T-helper 1 cell treated with Interleukin-12 subunit alpha and Interleukin-12 subunit beta and Interleukin-4 antibody, amounts not matched to agents 30 μg/mL and 1 μg/mL, for 36 hours (primary cell): ENCODE measurements around the gene GTF2B.
A peak's percentile ranks its signal among the peaks of the same experiment; 100 is the strongest.
"Not testable (repeated sequence)": the region's sequence is repeated elsewhere in the genome, so short reads cannot be mapped to it uniquely, and the experiment has no call there.

Source experiments
- H3K27ac Mint-ChIP-seq: one replicate; pipeline ENCODE4 v1.8.0; 2021; ENCODE audit warnings: mild to moderate bottlenecking, mixed read lengths
- H3K27me3 Mint-ChIP-seq: one replicate; pipeline ENCODE4 v1.8.0; 2021; ENCODE audit warnings: low read depth, mixed read lengths
- H3K36me3 Mint-ChIP-seq: one replicate; pipeline ENCODE4 v1.8.0; 2021; ENCODE audit warnings: low read depth, mixed read lengths
- H3K4me1 Mint-ChIP-seq: one replicate; pipeline ENCODE4 v1.8.0; 2021; ENCODE audit warnings: low read depth, mixed read lengths
- H3K4me3 Mint-ChIP-seq: one replicate; pipeline ENCODE4 v1.8.0; 2021; ENCODE audit warnings: mild to moderate bottlenecking, moderate library complexity, mixed read lengths
- H3K9me3 Mint-ChIP-seq: one replicate; pipeline ENCODE4 v1.8.0; 2021; ENCODE audit warnings: mixed read lengths

The GTF2B gene

DNA sequence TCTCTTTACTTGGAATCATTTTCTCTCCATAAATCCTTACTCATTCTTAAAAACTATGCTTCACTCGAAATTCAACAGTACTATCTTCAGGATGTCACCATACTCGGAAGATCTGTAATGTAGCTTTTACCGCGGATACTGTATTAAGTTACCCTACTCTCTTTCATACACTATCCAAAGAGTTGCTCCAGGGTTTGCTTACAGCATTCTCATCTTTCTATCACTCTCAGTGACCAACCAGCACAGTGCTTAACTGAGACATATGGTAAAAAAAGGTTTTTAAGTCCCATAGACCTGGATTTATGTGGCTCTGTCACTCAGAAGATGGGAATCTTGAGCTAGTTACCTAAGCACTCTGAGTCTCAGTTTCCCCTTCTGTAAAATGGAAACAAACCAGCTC lies 15.8 kb downstream of the GTF2B start:
- peaks cover 18% of the 10 kb centered on the region for H3K4me1 Mint-ChIP-seq
- no peaks in the 10 kb centered on the region for H3K9me3 Mint-ChIP-seq
- no peak overlapping the region for H3K4me3 Mint-ChIP-seq
- H3K27ac Mint-ChIP-seq = no peak overlapping the region
- peaks cover 17% of the 10 kb centered on the region for H3K36me3 Mint-ChIP-seq
- no peaks in the 10 kb centered on the region for H3K27me3 Mint-ChIP-seq

DNA sequence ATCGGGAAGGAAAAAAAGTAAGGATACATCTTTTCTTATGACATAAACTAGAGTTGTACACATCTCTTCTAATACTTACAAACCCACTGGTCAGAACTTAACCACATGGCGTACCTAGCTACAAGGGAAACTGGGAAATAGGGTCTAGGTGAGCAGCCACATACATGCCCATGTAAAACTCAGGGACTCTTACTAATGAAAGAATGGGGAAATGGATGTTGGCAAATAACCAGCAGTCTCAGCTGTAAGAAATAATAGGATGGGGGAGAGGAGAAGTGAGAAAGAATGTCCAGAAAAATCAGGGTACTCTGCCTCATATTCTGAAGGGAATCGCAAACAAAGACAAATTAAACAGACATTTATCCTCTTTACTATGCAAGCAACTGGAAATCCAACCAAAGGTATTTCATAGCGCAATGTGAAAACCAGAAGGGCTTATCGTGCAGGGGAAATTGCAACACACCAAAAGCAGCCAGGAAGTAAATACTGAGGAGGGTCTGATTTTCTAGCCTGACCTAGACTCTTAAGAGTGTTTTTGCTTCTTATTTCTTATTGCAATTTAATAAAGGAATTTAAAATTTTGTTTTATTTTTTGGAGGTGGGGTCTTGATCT lies 17.5 kb downstream of the GTF2B start:
- Mint-ChIP-seq H3K4me1 (peaks cover 18% of the 10 kb centered on the region), H3K4me3 (no peak overlapping the region), H3K9me3 (no peaks in the 10 kb centered on the region), H3K27me3 (no peaks in the 10 kb centered on the region), H3K27ac (no peak overlapping the region), H3K36me3 (peaks cover 14% of the 10 kb centered on the region)

- not testable (repeated sequence) for H3K4me3 Mint-ChIP-seq, H3K27me3 Mint-ChIP-seq, H3K27ac Mint-ChIP-seq, H3K9me3 Mint-ChIP-seq
- peaks cover 11% of the 10 kb centered on the region for H3K36me3 Mint-ChIP-seq
- peaks cover 24% of the 10 kb centered on the region for H3K4me1 Mint-ChIP-seq
Observed at GRCh38 chr1:88869644-88870043, 21.7 kb downstream of the GTF2B start.

- Mint-ChIP-seq H3K4me1 (peaks cover 19% of the 10 kb centered on the region), H3K27ac (peak overlapping the region; percentile 56), H3K36me3 (peaks cover 15% of the 10 kb centered on the region), H3K4me3 (no peak overlapping the region), H3K9me3 (no peaks in the 10 kb centered on the region), H3K27me3 (no peaks in the 10 kb centered on the region)
Observed at GRCh38 chr1:88867743-88868521, 23.4 kb downstream of the GTF2B start.

- H3K9me3 Mint-ChIP-seq = no peaks in the 10 kb centered on the region
- no peaks in the 10 kb centered on the region for H3K27me3 Mint-ChIP-seq
- no peak overlapping the region for H3K4me3 Mint-ChIP-seq
- peaks cover 14% of the 10 kb centered on the region for H3K36me3 Mint-ChIP-seq
- H3K27ac Mint-ChIP-seq = no peak overlapping the region
- no peaks in the 10 kb centered on the region for H3K4me1 Mint-ChIP-seq
Observed at GRCh38 chr1:88851303-88852063, 39.9 kb downstream of the GTF2B start.

- Mint-ChIP-seq H3K27me3 (no peaks in the 10 kb centered on the region), H3K4me3 (no peak overlapping the region), H3K4me1 (no peaks in the 10 kb centered on the region), H3K36me3 (no peaks in the 10 kb centered on the region), H3K27ac (no peak overlapping the region), H3K9me3 (no peaks in the 10 kb centered on the region)
Observed at GRCh38 chr1:88847643-88848042, 43.7 kb downstream of the GTF2B start.

GRCh38 chr1:88825721-88826120 lies 65.6 kb downstream of the GTF2B start:
- H3K4me3 Mint-ChIP-seq = no peak overlapping the region
- peaks cover 17% of the 10 kb centered on the region for H3K36me3 Mint-ChIP-seq
- no peak overlapping the region for H3K27ac Mint-ChIP-seq
- no peaks in the 10 kb centered on the region for H3K27me3 Mint-ChIP-seq
- H3K4me1 Mint-ChIP-seq = no peaks in the 10 kb centered on the region
- H3K9me3 Mint-ChIP-seq = no peaks in the 10 kb centered on the region

DNA sequence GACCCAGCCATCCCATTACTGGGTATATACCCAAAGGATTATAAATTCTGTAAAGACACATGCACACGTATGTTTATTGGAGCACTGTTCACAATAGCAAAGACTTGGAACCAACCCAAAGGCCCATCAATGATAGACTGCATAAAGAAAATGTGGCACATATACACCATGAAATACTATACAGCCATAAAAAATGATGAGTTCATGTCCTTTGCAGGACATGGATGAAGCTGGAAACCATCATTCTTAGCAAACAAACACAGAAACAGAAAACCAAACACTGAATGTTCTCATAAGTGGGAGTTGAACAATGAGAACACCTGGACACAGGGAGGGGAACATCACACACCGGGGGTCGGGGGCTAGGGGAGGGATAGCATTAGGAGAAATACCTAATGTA lies 71.7 kb downstream of the GTF2B start:
- not testable (repeated sequence) for H3K27me3 Mint-ChIP-seq, H3K27ac Mint-ChIP-seq, H3K4me3 Mint-ChIP-seq, H3K4me1 Mint-ChIP-seq, H3K9me3 Mint-ChIP-seq
- peaks cover 25% of the 10 kb centered on the region for H3K36me3 Mint-ChIP-seq

- Mint-ChIP-seq H3K27ac (no peak overlapping the region), H3K4me1 (no peaks in the 10 kb centered on the region), H3K36me3 (peaks cover 28% of the 10 kb centered on the region), H3K4me3 (no peak overlapping the region), H3K27me3 (no peaks in the 10 kb centered on the region), H3K9me3 (no peaks in the 10 kb centered on the region)
Observed at GRCh38 chr1:88813471-88813870, 77.9 kb downstream of the GTF2B start.

DNA sequence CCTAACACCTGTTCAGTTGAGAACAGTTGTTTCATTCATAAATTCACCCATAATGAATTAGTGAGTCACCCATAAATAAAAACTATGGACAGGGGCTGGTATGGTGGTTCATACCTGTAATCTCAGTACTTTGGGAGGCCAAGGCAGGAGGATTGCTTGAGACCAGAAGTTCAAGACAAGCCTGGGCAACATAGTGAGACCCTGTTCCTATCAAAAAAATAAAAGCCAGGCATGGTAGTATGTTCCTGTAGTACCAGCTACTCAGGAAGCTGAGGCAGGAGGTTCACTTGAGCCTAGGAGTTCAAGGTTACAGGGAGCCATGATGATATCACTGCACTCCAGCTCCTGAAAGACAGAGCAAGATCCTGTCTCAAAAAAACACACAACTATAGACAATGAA lies 79.0 kb downstream of the GTF2B start:
- Mint-ChIP-seq H3K9me3 (no peaks in the 10 kb centered on the region), H3K36me3 (peaks cover 23% of the 10 kb centered on the region), H3K27ac (no peak overlapping the region), H3K4me1 (no peaks in the 10 kb centered on the region), H3K4me3 (no peak overlapping the region), H3K27me3 (no peaks in the 10 kb centered on the region)

- no peak overlapping the region for H3K27ac Mint-ChIP-seq
- no peak overlapping the region for H3K4me3 Mint-ChIP-seq
- peaks cover 41% of the 10 kb centered on the region for H3K36me3 Mint-ChIP-seq
- peaks cover 16% of the 10 kb centered on the region for H3K4me1 Mint-ChIP-seq
- peaks cover 12% of the 10 kb centered on the region for H3K9me3 Mint-ChIP-seq
- H3K27me3 Mint-ChIP-seq = no peaks in the 10 kb centered on the region
Observed at GRCh38 chr1:88803444-88803843, 87.9 kb downstream of the GTF2B start.

DNA sequence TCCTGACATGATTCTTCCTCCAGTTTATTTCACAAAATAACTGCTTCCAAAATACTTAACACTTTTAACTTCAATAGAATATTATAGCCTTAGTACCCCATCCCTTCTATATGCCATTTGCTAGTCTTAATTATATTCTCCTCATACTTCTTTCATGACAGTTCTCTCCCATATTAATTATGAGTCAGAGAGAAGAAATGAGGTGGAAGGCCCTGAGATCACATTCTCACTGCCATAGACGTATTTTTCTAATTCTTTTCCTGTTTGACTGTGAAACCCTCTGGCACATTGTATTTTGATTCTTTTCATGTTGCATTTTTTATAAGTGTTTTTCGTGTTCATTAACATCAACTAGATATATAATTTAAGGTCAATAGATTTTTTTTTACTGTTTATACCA lies 88.4 kb downstream of the GTF2B start:
- Mint-ChIP-seq H3K4me1 (peaks cover 16% of the 10 kb centered on the region), H3K27me3 (no peaks in the 10 kb centered on the region), H3K4me3 (no peak overlapping the region), H3K36me3 (peaks cover 41% of the 10 kb centered on the region), H3K9me3 (peaks cover 12% of the 10 kb centered on the region), H3K27ac (no peak overlapping the region)
